ENCODE results near the gene TMX4. TPM values are rescaled to one million over a fixed set of nuclear protein-coding genes. Genes with fewer than 3 reads are reported as not detected.

TMX4 gene
- total RNA-seq, 1 experiment from 2014 or later: 6.2 TPM

- DNase-seq (ENCODE audit: low read depth): no peak
- in situ Hi-C loops (cut with HindIII; ENCODE audit: low pct_unique_long_range_greater_than_20kb, low sequenced_read_pairs): no loop called here
Observed at GRCh38 chr20:7930343-7930742, 89.2 kb downstream of the TMX4 start.

Other genes starting within 250 kb of the TMX4 start
- not detected in 2 replicates for gene HAO1, start 79.3 kb downstream of the TMX4 start, total RNA-seq (2014; rRNA removed; shearing (Covaris generic); ENCODE audit: low replicate concordance)
- gene PLCB1, start 112.5 kb upstream of the TMX4 start, total RNA-seq (2014; rRNA removed; shearing (Covaris generic); ENCODE audit: low replicate concordance): 2.4 and 2.5 TPM in 2 replicates